Tibial nerve (tissue), 4 donors: ENCODE results near the gene PAQR6. TPM values are rescaled to one million over a fixed set of nuclear protein-coding genes. Genes with fewer than 3 reads are reported as not detected.

Source experiments
- DNase-seq, 2 donors: peaks; one replicate each; pipeline ENCODE4 v3.0.0-alpha.2; 2019; ENCODE audit warnings: low spot score in 2 of 2
- H3K27ac ChIP-seq, 4 donors: fragments of 200-600 bp; sonication (generic) in 3 of 4; one replicate each; pipeline ENCODE4 v1.5.1; 2017 to 2019; ENCODE audit warnings: mild to moderate bottlenecking in 1 of 4
- H3K27me3 ChIP-seq, 2 donors: fragments of 200-600 bp; sonication (generic) in 1 of 2; one replicate each; pipeline versions ENCODE4 v1.5.1 to v1.6.0; 2017 to 2019
- H3K36me3 ChIP-seq, 3 donors: fragments of 200-600 bp; sonication (generic); one replicate each; pipeline ENCODE4 v1.5.1; 2018 to 2019
- H3K4me1 ChIP-seq, 4 donors: fragments of 200-600 bp; sonication (generic) in 3 of 4; one replicate each; pipeline ENCODE4 v1.5.1; 2017 to 2019
- H3K4me3 ChIP-seq, 4 donors: fragments of 200-600 bp; sonication (generic) in 3 of 4; one replicate each; pipeline ENCODE4 v1.5.1; 2017 to 2019; ENCODE audit warnings: mild to moderate bottlenecking in 1 of 4, moderate library complexity in 1 of 4
- H3K9me3 ChIP-seq, 4 donors: fragments of 200-600 bp; sonication (generic) in 3 of 4; one replicate each; pipeline ENCODE4 v1.5.1; 2017 to 2019
- EP300 ChIP-seq, 2 donors: sonication (generic); formaldehyde crosslinking; IDR thresholded peaks; one replicate each; pipeline ENCODE4 v1.6.1; 2017; ENCODE audit warnings: antibody characterized with exemption in 2 of 2, mild to moderate bottlenecking in 1 of 2
- POLR2A ChIP-seq, 2 donors: fragments of 450-650 bp; IDR thresholded peaks; one replicate each; pipeline ENCODE4 v1.6.1; 2017; ENCODE audit warnings: antibody characterized with exemption in 2 of 2, mild to moderate bottlenecking in 2 of 2, moderate library complexity in 2 of 2
- WGBS, 2 donors: methylation state at CpG; one replicate each; pipeline ENCODE4 v1.1.5; 2018; 5-methylcytosine and 5-hydroxymethylcytosine counted together
- total RNA-seq, 4 donors: library from RNA; depleted of rRNA; stranded (reverse); fragments of >200 nt; gene quantifications; one replicate each; pipeline ENCODE4 v1.1.0, GENCODE V29; 2016
- TF ChIP-seq, protein P1 (sequence below), 5 experiments: fragments of 200-600 bp in 3 of 5; fragments of 450-650 bp in 2 of 5; sonication (generic) in 3 of 5; IDR thresholded peaks; one replicate each; pipeline ENCODE4 v1.5.1; 2016 to 2019; ENCODE audit warnings: antibody characterized with exemption in 5 of 5, mild to moderate bottlenecking in 3 of 5, moderate library complexity in 2 of 5

PAQR6 gene
- total RNA-seq, 4 donors from 2014 or later: 26.4 to 44.6 (median 31.2) TPM

DNA sequence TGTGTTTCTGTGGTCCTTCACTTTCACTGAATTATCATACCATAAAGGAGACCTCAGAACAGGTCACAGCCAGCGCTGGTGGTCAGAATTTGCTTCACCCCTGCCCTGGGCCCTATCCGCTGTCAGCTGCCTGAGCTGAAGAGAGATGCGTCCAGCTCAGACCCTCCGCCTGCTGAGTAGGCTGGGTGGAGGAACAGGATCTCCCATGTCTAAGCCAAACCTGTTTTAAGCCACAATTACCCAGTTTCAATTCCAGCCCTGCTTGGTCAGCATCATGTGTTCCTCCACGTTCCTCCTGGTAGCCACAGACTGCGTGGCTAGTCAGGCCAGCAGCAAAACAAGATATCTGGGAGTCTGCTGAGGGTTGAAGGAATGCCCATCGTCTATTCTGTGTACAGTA lies 19.4 kb downstream of the PAQR6 start:
- TF ChIP-seq POLR2A (IDR thresholded peaks at IDR 0.05) (no peak), EP300 (IDR thresholded peaks at IDR 0.05) (no peak)
- TF ChIP-seq, protein P1, sequence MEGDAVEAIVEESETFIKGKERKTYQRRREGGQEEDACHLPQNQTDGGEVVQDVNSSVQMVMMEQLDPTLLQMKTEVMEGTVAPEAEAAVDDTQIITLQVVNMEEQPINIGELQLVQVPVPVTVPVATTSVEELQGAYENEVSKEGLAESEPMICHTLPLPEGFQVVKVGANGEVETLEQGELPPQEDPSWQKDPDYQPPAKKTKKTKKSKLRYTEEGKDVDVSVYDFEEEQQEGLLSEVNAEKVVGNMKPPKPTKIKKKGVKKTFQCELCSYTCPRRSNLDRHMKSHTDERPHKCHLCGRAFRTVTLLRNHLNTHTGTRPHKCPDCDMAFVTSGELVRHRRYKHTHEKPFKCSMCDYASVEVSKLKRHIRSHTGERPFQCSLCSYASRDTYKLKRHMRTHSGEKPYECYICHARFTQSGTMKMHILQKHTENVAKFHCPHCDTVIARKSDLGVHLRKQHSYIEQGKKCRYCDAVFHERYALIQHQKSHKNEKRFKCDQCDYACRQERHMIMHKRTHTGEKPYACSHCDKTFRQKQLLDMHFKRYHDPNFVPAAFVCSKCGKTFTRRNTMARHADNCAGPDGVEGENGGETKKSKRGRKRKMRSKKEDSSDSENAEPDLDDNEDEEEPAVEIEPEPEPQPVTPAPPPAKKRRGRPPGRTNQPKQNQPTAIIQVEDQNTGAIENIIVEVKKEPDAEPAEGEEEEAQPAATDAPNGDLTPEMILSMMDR (IDR thresholded peaks at IDR 0.05): no peak
- H3K27ac ChIP-seq: no peak overlapping the region
- no peaks in the 10 kb centered on the region for H3K27me3 ChIP-seq
- peaks cover 0 to 18% (median 3%) of the 10 kb centered on the region in 4 donors for H3K4me1 ChIP-seq
- no peak overlapping the region for H3K4me3 ChIP-seq
- H3K9me3 ChIP-seq: no peaks in the 10 kb centered on the region
- no peak for DNase-seq
- 63 to 85% methylated on average over 7 of the region's 7 CpGs for WGBS, 2 donors
- peaks cover 0 to 68% (median 0%) of the 10 kb centered on the region in 3 donors for H3K36me3 ChIP-seq

DNA sequence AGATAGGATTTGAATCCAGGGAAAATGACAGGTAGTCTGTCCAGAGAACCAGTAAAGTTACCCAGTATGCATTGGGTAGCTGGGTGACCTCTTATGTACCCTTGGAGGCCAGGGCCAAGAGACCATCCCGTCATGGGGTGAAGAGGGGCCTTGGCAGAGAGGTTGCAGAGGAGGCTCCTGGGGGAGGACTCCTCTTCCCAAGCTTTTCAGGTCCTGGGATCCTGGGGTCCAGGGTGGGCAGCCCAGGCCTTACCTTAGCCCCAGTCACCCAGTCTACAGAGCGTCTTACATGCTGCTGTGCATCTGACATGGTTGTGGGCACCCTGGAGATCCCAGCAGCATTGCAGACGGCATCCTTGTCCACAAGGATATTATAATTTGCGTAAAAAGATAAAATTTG lies 21.1 kb downstream of the PAQR6 start:
- H3K36me3 ChIP-seq: peaks cover 0 to 71% (median 3%) of the 10 kb centered on the region in 3 donors
- H3K9me3 ChIP-seq: no peaks in the 10 kb centered on the region
- no peaks in the 10 kb centered on the region for H3K27me3 ChIP-seq
- H3K4me1 ChIP-seq: peaks cover 0 to 18% (median 3%) of the 10 kb centered on the region in 4 donors
- H3K4me3 ChIP-seq: no peak overlapping the region
- no peak for DNase-seq
- TF ChIP-seq EP300 (IDR thresholded peaks at IDR 0.05): no peak
- TF ChIP-seq, protein P1 (IDR thresholded peaks at IDR 0.05): no peak
- no peak for TF ChIP-seq POLR2A (IDR thresholded peaks at IDR 0.05)
- H3K27ac ChIP-seq: no peak overlapping the region
- 76 to 87% methylated on average over 4 of the region's 4 CpGs for WGBS, 2 donors

DNA sequence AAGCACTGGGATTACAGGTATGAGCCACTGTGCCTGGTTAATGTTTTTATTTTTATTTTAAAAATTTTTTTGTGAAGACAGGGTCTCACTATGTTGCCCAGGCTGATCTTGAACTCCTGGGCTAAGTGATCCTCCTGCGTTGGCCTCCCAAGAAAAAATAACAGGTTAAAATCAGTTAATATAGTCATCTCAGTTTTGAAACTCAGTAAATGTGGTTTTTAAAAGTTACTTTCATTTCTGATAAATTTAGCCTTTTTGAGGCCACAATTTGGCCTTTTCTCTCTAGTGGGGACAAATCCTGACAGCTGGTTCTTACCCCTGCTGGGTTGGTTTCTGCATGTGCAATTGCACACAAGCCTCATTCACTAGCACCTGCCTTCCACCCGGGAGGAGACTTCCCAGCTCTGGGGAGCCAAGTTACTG lies 21.7 kb downstream of the PAQR6 start:
- WGBS, 2 donors: 65 to 68% methylated on average over 2 of the region's 2 CpGs
- Histone ChIP-seq H3K27me3 (no peaks in the 10 kb centered on the region), H3K9me3 (no peaks in the 10 kb centered on the region), H3K36me3 (peaks cover 0 to 74% (median 3%) of the 10 kb centered on the region in 3 donors), H3K4me3 (no peak overlapping the region), H3K4me1 (peaks cover 0 to 18% (median 3%) of the 10 kb centered on the region in 4 donors), H3K27ac (peak overlapping the region in 2 of 4 donors; percentile 10 to 71)
- TF ChIP-seq, protein P1 (IDR thresholded peaks at IDR 0.05): no peak
- TF ChIP-seq EP300 (IDR thresholded peaks at IDR 0.05) (no peak), POLR2A (IDR thresholded peaks at IDR 0.05) (no peak)
- DNase-seq: no peak

DNA sequence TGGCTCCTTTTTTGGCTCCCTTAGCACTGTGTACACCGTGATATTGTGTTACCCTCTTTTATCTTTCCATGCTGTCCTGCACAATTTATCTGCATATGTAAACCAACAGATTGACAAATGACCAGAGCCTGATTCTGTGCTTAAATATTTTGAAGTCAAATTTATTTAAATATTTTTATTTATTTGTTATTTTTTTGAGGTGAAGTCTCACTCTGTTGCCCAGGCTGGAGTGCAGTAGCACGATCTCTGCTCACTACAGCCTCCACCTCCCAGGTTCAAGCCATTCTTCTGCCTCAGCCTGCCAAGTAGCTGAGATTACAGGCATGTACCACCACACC lies 22.2 kb downstream of the PAQR6 start:
- Histone ChIP-seq H3K27me3 (no peaks in the 10 kb centered on the region), H3K4me1 (peaks cover 0 to 18% (median 3%) of the 10 kb centered on the region in 4 donors), H3K27ac (peak overlapping the region in 2 of 4 donors; percentile 10 to 71), H3K9me3 (no peaks in the 10 kb centered on the region), H3K36me3 (peaks cover 0 to 77% (median 3%) of the 10 kb centered on the region in 3 donors), H3K4me3 (no peak overlapping the region)
- TF ChIP-seq EP300 (IDR thresholded peaks at IDR 0.05) (no peak), POLR2A (IDR thresholded peaks at IDR 0.05) (no peak)
- TF ChIP-seq, protein P1 (IDR thresholded peaks at IDR 0.05): no peak
- DNase-seq: no peak
- WGBS, 2 donors: 10 to 22% methylated on average over 2 of the region's 2 CpGs

DNA sequence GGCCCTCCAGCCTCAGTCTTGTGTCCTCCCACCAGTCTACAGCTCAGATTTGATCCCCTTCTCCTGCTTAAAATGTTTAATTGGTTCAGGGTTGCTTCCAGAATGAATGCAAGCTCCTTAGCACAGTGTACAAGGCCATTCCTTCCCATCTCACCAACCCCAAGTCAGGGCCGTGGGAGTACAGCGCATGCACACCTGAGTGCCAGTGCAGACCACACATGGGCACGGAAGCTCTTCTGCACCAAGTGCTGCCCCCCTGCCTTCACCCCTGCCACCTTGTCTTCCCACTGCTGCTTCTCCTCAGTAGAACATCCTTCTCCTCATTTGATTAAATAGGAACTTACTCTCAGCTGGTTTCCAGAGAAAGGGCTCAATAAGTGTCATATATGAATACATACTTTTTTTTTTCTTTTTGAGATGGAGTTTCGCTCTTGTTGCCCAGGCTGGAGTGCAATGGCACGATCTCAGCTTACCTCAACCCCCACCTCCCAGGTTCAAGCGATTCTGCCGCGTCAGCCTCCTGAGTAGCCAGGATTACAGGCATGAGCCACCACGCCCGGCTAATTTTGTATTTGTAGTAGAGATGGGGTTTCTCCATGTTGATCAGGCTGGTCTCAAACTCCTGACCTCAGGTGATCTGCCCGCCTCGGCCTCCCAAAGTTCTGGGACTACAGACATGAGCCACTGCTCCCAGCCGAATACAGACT lies 25.7 kb downstream of the PAQR6 start:
- peaks cover 0 to 56% (median 3%) of the 10 kb centered on the region in 3 donors for H3K36me3 ChIP-seq
- DNase-seq: no peak
- H3K27ac ChIP-seq: no peak overlapping the region
- H3K4me1 ChIP-seq: peaks cover 0 to 22% (median 3%) of the 10 kb centered on the region in 4 donors
- no peak for TF ChIP-seq EP300 (IDR thresholded peaks at IDR 0.05)
- TF ChIP-seq POLR2A (IDR thresholded peaks at IDR 0.05): no peak
- TF ChIP-seq, protein P1 (IDR thresholded peaks at IDR 0.05): no peak
- H3K27me3 ChIP-seq: no peaks in the 10 kb centered on the region
- H3K4me3 ChIP-seq: no peak overlapping the region
- 93 to 95% methylated on average over 13 of the region's 13 CpGs for WGBS, 2 donors
- H3K9me3 ChIP-seq: no peaks in the 10 kb centered on the region
